GM19455 (cell line): ENCODE results near the gene KSR2.

Experiments
- ATAC-seq: cut with Tn5 transposase; IDR thresholded peaks from one replicate; pipeline ENCODE4 v1.9.1; 2021; ENCODE audit not compliant: unreplicated experiment

Gene KSR2

DNA sequence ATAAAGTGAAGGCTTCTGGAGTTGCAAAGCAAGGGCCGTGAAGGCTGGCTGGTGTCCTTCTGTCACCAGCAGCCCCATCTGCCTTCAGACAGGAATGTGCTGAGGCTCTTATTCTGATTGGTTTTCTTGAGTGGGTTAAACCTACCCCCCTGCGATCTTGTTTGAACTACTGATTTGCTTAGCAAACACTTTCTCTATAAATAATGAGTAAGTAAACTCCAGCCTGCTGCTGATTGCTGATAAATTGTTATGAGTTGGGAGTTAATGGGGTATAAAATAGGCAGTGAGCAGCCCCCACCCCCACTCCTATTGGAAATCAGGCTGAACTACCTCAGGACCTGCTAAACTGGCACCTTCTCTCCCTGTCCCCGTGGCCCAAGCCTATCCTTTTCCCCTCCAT is 461.2 kb downstream of the KSR2 start:
- no peak for ATAC-seq

DNA sequence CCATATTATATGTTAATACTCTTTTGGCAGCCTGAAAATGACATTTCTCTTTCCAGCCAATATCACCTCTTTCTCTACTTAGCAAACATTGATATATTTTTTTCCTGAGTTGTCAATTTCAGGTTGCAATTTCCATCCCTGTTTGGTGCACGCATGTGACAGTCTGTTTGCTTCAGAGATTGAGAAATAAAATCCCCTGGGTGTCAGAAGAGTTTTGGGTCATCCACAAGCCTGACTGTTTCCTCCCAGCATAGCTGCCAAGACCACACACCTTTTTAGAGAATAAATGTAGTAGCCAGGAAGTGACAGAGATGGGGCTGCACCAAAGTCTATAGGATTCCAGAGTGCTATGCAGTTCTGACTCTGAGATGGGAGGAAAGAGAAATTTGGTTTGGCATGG is 462.5 kb downstream of the KSR2 start:
- no peak for ATAC-seq

DNA sequence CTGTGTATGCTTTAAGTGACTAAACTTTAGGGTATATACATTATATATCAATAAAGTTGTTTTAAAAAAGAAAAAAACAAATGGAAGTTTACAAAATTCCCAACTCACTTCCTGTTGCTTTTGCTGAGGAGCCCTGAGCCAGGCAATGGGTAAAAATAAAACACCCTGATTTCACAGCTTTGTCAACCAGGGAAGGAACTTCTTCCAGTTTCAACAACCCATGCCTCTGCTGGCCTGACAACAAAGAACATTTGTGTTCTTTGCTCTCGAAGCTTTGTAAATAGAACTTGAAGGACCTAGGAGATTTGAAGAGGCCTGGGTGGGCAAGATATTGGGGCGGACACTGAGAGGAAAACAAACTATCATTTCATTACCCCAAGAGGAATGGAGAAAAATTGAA is 466.2 kb downstream of the KSR2 start:
- ATAC-seq = no peak

DNA sequence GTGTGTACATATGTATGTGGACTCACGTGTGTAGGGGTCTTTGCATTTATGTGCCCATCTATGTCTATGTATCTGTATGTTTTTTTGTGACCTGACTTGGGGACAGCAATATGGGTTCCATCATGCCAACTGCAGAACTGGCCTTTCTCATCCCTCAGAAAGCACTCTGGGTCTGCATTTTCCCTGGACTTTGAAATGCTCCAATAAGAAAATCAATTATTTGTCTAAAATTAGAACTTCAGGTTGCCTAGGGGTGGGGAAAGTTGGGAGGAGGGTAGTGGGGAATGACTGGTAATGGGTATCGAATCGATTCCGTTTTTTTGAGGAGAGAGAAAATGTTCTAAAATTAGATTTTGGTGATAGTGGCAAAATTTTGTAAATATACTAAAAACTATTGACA is 466.6 kb downstream of the KSR2 start:
- no peak for ATAC-seq

DNA sequence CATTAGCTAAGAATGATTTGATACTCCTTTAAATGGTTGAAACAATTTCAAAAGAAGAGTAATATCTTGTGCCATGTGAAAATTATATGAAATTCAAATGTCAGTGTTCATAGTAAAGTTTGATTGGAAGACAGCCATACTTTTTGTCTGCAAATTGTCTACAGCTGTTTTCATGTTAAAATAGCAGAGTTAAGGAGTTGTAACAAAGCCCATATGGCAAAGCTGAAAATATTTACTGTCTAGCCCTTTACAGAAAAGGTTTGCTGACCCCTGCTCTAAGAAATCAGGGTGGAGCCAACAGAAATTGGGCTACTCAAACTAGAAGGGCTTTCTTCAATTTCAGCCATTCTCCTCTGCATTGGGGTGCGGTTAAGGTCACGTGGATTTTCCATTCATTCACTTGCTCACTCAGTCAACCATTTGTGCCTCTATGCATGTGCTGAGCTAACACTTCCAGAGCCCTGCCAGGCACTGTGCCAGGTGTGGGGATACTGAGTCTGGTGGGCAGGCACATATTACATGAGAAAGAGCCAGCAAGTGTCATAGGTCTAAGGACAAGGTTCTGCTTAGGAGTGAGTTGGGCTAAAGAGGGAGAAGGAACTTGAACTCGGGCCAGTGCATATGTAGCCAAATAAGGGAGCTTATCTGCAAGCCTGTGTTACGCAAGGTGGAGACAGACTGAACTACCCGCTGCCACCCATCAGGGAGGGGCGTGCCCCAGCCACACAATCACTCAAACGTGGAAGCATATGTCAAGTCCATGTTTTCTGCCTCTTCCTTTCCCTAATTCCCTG is 467.5 kb downstream of the KSR2 start:
- ATAC-seq = no peak

DNA sequence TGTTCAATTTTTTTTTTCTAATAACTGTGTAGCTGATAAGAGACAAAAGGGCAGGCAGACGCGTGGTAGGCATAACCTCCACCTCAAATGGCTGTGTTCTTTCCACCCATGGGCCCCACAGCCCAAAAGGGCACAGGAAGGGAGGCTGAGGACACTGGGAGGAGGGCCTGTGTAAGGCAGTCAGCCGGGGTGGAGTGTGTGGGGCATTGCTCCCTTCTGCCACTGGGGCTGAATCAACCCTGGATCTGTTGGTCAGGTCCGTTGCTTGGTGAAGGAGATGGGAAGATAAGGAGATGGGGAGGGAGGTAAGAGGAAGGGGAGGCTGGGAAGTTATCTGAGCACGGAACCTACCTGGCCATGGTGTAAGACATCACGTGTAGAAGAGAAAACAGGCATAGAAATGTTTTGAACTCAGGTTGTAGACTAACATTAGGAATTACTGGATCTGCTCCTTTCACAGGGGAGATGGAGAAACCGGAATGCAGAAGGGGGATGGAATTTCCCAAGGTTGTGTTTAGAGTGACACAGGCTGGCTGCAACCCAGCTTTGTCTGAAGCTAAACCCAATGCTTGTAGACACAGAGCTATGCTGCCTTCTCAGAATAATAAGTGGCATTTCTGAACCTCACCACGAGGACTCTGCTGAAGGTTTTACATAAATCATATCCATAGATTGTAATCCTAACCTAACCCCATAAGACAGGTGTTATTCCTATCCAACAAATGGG is 468.9 kb downstream of the KSR2 start:
- ATAC-seq = no peak

DNA sequence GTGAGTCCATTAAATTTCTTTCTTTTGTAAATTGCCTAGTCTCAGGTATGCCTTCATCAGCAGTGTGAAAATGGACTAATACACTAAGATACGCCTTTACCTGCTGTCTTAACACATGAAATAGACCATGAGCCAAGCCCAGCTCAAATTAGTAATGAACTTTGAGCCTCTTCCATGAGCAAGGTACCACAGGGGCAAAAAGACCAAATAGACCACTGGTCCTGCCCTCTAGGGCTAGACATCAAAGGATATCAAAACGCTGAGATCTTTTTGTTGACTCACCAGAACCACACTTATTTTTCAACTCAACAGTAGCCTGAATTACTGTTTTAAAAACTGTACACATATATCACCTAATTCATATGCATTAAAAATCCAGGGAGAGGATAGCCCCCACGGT is 469.9 kb downstream of the KSR2 start:
- no peak for ATAC-seq

DNA sequence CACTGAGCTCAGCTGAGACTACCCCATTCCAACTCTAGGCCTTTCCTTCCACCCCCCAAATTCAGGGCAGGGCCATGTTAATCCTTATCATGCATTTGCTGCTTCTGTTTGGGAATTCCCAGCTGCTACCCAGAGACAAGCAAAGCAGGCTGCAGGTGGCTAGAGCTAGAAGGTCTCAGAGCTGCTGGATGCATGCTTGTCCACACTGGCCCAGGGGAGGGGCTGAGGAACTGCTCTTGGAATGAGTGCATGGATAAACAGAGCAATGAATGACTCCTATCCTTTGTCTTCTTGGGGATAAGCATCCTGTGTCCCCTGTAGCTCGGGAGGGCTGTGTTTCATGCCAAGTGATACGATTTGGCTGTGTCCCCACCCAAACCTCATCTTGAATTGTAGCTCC is 470.5 kb downstream of the KSR2 start:
- ATAC-seq = no peak

DNA sequence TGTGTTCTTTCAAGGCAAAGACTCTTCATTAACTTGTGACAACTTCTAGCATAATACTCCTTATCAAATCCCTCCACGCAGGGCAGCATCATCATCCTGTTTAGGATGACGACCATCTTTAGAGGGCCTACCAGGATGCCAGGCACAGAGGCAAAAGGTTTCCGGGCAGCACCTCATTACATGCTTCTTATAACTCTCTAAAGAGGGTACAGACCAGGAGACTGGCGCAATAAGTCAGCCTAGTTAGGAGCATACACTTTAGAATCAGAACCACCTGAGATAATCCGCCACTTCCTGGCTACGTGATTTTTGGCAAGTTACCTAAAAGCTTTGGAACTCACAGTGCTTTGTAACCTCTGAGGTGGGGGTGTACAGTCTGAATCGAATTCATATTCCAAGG is 471.4 kb downstream of the KSR2 start:
- no peak for ATAC-seq

DNA sequence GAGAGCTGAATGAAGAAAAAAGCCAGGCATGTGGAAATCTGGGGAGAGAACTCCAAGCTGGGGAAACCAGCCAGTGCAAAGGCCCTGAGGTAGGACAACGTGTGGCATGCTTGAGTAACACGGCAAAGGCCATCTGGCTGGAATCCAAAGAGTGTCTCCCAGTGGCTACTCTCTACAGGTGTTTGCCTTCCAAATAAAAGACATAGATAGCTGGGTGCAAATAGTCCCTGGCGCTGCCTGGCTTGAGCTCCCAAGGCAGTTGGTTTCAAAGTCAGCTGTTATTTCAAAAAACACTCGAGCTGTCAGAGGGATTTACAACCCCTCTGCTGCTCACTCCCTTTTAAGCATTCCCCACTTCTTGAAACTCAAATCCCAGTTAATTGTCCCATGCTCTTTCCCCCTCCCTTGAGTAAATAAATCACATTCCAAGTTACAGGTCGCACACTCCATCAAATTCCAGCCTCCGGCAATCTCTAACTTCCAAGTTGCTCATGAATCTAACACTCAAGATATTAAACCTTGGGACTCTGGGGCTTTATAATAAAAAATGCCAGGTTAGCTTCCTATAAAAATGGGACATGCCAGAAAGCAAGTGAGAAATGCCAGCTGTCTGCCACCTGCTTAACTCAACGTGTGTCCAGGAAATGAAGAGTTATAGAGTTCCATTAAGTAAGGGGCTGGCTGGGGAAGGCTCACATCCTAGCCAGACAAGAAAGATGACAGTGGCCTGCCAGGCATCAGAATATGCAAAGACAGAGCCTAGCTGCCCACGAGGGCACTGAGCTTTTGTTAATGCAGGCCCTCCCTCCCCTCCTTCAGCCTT is 473.7 kb downstream of the KSR2 start:
- no peak for ATAC-seq

DNA sequence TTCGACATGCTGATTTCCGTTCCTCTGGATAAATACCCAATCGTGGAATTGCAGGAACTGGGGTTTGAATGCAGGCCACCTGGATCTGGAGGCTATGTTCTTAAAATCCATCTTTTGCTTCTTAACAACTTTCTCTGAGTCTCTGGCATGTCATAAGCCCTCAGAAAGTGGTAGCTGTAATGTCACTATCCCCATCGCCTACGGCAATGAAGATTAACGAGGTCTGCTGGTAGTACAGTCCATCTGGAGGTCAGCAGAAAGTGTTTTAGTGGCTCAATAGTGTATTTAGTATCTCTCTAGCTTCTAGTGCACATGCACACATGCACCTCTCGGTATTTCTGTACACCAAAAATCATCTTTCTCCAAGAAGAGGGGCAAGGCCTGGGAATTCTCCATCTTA is 477.1 kb downstream of the KSR2 start:
- no peak for ATAC-seq

DNA sequence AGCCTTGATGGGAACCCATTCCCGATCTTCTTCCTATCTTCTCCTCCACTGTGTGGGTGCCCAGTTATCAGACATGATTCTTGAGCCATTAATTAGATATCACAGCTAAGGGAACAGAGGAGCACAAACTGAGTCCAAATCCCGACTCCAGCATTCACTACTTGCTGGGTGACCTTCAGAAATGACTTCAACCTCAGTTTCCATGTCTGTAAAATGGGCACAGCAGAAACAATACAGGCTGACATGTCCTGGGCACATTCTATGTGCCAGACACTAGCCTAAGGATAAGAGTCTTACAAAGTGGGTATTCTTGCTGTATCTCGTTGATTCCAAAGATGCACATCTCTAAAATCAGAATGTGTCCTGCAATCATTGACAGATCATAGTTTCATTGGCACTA is 478.7 kb downstream of the KSR2 start:
- no peak for ATAC-seq

DNA sequence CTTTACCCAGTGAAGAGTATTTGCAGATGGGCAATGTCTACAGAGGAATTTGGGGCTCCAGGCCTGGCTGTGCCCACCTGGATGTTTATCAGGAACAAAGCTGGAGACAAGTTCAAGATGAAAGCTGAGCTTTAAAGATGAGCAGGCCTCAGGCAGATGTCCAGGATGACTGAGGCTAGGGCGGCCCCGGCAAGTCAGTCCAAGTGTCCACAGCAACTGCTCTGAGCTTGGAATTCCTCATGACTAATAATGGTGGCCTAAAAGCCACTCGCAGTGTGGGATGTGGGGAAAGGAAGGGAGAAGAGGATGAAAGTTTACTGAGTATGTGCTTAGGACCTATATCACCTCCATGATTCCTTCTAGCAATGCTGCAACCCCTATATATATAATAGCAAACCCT is 479.1 kb downstream of the KSR2 start:
- ATAC-seq = no peak

DNA sequence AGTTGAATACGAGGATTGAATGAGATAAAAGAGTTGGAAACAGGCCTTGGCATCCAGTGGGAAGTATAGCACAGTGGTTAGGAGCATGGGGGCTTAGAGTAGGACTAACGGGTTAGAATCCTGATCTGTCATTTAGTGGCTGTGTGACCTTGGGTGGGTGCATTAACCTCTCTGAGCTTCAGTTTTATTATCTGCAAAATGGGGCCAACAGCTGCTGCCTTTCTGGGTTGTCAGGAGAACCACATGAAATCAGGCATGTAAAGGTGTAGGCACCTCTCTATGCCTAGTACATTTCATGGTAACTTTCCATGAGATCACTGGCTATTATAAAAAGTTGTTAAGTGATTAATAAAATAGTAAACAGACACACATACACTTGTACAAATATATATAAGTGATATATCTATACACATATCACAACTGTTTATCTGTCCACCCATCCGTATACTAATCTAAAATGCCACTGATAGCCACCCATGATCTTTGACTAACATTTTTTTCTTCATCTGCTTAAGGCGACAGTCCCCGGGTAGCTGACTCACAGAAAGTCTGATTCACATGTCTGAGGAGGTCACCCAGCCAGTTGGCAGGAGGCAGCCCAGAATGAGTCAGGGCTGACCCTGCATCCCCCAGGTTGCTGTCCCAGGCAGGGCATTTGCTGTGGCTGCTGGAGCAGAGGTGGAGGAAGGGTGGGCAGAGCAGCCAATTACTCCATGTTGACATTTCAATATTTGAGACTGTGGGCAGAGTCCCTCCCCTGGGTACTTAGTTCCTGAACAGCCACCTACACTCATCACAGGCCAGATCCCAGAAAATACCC is 481.7 kb downstream of the KSR2 start:
- no peak for ATAC-seq

DNA sequence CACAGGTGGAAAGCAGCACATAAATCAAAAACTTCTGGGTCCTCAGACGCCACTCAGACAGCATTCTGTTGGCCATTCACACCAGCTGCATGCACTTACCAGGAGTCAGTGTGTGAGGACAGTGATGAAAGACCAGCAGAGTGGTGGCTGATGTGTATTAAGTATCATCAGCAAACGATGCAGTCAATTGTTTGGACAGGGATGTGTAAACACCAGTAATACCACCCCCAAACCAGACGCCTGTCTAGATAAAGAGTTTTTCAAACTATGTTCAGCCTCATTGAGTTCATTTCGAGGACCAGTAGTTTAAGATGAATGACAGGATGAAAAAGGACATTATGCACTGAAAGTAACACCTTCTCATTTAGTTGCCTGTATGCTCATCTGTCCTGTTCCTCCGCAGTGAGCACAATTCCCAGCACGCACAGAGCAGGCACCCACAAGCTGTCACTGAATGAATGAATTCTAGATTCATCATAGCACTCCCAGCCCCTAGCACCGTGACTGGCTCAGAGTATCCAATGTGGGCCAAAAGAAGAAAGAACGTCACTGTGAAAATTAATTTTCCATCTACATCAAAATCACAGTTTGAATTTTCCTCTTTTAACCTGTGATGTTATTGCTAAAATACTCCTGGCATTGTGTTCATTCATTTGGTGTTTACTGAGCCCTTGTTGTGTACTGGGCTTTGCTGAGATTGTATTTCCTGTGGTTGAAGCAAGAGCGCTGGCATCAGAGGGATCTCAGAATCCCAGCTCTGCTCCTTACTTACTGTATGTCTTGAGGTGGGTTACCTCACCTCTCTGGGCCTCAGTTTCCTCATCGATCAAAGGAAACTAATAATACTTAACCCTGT is 482.6 kb downstream of the KSR2 start:
- ATAC-seq = no peak

DNA sequence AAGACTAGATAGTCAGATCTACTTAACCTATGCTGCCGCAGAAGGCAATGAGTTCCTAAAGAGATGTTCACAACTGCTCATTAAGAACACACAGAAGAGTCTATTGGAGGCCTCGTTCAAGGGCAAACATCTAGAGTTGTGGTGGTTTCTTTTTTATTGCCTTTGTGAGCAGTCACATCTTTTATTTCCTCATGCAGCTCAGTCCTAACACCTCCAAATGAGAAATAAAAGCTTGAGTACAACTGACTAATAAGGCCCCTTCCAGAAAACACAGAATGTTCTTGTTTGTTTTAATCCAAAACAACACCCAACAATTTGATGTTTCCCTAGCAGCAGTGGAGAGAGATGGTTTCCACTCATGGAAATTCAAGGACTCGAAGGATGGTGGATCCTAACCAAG is 483.9 kb downstream of the KSR2 start:
- no peak for ATAC-seq

DNA sequence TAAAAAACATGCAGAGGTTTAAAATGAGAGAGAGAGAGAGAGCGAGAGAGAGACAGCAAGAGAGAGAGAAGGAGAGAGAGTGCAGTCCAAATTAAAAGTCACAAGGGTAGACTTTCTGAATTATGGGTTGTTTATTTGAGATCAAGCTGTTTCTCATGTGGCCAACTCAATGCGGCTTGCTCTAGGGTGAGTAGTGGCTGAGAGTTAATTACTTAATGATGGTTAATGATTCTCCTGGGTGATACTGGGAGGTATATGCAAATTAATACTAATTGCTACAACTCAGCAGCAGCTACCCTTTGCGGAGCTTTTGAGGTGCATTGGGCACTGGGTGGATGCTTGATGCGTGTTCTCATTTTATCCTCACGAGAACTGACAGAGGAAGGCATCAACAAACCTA is 485.3 kb downstream of the KSR2 start:
- no peak for ATAC-seq

DNA sequence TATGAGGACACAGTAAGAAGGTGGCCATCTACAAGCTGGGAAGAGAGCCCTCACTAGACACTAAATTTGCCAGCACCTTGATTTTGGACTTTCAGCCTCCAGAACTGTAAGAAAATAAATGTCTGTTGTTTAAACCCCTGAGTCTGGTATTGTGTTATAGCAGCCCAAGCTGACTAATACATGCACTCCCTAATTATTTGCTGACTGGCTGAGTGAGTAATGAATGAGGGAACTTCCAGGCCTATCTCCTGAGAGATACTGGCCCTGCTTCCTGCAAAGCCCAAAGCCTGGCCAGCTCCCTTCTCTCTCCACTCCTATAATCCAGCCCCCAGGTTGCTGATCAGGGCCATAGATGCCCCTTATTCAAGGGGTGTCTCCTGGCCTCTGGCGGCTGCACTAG is 487.3 kb downstream of the KSR2 start:
- no peak for ATAC-seq

DNA sequence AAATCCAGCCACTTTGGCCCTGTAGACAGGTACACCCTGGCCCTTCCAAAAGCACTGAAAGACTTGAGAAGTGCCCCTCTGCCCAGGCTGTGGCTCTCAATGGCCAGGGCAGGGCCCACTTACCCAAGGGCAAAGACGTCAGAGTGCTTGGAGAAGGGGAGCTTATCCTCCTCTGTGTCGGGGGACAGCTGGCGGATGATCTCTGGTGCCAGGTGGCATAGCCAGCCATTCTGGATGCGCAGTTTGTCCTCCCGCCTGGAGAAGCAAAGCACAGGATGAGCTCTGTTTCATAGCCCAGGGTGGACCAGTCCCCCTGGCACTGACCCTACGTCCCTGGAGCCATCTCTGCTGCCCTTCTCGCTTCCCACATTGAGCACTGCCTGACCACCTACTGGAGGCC is 492.4 kb downstream of the KSR2 start:
- no peak for ATAC-seq

DNA sequence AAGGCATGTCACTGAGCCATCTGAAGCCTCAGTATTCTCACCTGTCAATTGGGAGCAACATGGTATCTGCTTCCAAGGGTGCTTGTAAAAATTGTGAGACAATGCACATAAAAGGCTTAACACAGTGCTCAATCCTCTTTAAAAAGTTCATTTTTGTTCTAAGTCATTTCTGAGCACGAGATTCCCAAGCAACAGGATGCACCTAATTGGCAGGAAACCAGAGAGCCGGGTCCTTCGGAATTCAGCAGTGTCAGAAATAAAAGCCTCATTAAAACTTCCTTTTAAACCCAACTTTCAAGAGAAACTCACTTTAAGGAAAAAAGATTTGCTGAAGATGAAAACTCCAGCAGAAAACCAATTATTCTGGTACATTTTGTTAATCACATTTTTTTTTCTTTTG is 494.9 kb downstream of the KSR2 start:
- no peak for ATAC-seq
